Right lobe of liver (tissue), 4 donors: ENCODE measurements around the gene MT1M.

ENCODE experiments used
- CTCF ChIP-seq, 4 donors: fragments of 200-600 bp in 3 of 4; fragments of 450-650 bp in 1 of 4; IDR thresholded peaks; one replicate each; pipeline versions ENCODE4 v1.5.1 to v1.8.0; 2016 to 2022; ENCODE audit warnings: antibody characterized with exemption in 4 of 4, mild to moderate bottlenecking in 2 of 4
- POLR2A ChIP-seq: fragments of 450-650 bp; IDR thresholded peaks from one replicate; pipeline ENCODE4 v1.6.1; 2017; ENCODE audit warnings: antibody characterized with exemption, mild to moderate bottlenecking
- donor health status: DM: no; HTN: no; CAD: no.
- donor health status: DM: no; HTN: no; CAD: no.
- donor health status: DM: no; HTN: yes; CAD: no.

- TF ChIP-seq CTCF (IDR thresholded peaks at IDR 0.05): no peak
- no peak for TF ChIP-seq POLR2A
Measured at GRCh38 chr16:56631197-56631596, 1.3 kb upstream of the MT1M start.
